ENCODE results near the gene SPTBN5. TPM values are rescaled to one million over a fixed set of nuclear protein-coding genes. Genes with fewer than 3 reads are reported as not detected.

SPTBN5 gene
- total RNA-seq, 1 experiment from 2014 or later = 0.96 TPM

DNA sequence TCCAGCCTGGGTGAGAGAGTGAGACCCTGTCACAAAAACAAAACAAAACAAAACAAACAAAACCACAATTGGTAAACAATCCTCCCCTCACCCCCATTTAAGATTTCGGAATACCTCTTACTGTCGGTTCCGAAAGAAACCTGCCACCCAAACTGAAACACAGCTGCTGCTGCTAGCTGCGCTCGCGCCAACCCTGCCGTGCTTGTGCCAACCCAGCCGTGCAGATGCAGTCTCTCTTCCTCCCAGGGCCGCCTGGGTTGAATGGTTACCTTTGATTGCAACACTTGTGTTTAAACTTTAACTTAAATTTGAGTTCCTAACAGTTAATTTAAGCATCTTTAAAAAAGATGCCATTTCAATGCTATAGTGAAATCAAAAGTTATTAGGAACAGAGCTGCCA, 28.5 kb upstream of the SPTBN5 start:
- DNase-seq (ENCODE audit: low read depth, low spot score) (no peak), ATAC-seq (no peak)
- ChIA-PET CTCF (no interaction called here), POLR2A (no interaction called here), RAD21 (ENCODE audit: low non-redundant PET in 1 of 2, low total read pairs in 2 of 2, uncharacterized antibody in 2 of 2, unreplicated experiment in 2 of 2) (no interaction called here)
- Histone ChIP-seq H3K4me3 (replicated peaks in 1 of 2; ENCODE audit: low read depth in 1 of 2, low read length in 2 of 2) (no peak overlapping the region), H3K4me1 (ENCODE audit: control insufficient read depth in 1 of 2, insufficient read depth in 2 of 2, low read length in 2 of 2) (peaks cover 9 to 23% of the 10 kb centered on the region in 2 experiments), H2AFZ (ENCODE audit: low read depth, low read length, poor library complexity, severe bottlenecking) (no peak overlapping the region), H3K4me2 (ENCODE audit: low read length) (no peak overlapping the region), H3K27ac (ENCODE audit: low read depth, low read length) (no peak overlapping the region), H3K9me3 (ENCODE audit: control insufficient read depth in 1 of 2, insufficient read depth in 1 of 2, low read depth in 1 of 2, low read length in 2 of 2) (no peaks in the 10 kb centered on the region), H4K20me1 (ENCODE audit: insufficient read depth) (no peaks in the 10 kb centered on the region), H3K9ac (ENCODE audit: low read length) (no peak overlapping the region), H3K36me3 (ENCODE audit: control insufficient read depth in 1 of 2, insufficient read depth in 2 of 2, low read length in 2 of 2) (peaks cover 2 to 35% of the 10 kb centered on the region in 2 experiments; a peak in 1 of 4 replicates), H3K79me2 (ENCODE audit: insufficient read depth, low read length) (peaks cover 19% of the 10 kb centered on the region; the same call in 1 of the 2 replicates), H3K27me3 (ENCODE audit: insufficient read depth, low read length) (no peaks in the 10 kb centered on the region), H3K9me2 (ENCODE audit: insufficient read depth) (no peaks in the 10 kb centered on the region)
- TF ChIP-seq, protein P1, sequence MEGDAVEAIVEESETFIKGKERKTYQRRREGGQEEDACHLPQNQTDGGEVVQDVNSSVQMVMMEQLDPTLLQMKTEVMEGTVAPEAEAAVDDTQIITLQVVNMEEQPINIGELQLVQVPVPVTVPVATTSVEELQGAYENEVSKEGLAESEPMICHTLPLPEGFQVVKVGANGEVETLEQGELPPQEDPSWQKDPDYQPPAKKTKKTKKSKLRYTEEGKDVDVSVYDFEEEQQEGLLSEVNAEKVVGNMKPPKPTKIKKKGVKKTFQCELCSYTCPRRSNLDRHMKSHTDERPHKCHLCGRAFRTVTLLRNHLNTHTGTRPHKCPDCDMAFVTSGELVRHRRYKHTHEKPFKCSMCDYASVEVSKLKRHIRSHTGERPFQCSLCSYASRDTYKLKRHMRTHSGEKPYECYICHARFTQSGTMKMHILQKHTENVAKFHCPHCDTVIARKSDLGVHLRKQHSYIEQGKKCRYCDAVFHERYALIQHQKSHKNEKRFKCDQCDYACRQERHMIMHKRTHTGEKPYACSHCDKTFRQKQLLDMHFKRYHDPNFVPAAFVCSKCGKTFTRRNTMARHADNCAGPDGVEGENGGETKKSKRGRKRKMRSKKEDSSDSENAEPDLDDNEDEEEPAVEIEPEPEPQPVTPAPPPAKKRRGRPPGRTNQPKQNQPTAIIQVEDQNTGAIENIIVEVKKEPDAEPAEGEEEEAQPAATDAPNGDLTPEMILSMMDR (IDR thresholded peaks at IDR 0.05 in 2 of 3, conservative IDR thresholded peaks at IDR 0.05 in 1 of 3; ENCODE audit: borderline replicate concordance in 1 of 3, insufficient read depth in 1 of 3, low read depth in 2 of 3, low read length in 2 of 3) = no peak
- no peak for TF ChIP-seq EZH2 (IDR thresholded peaks at IDR 0.05)
- TF ChIP-seq SIN3A (IDR thresholded peaks at IDR 0.05; ENCODE audit: low read depth) = no peak
- TF ChIP-seq ZFX (IDR thresholded peaks at IDR 0.05) = no peak
- no peak for TF ChIP-seq RAD21 (IDR thresholded peaks at IDR 0.05; ENCODE audit: low read depth)
- BruUV-seq (replicated peaks) = no TSS peak
- intact Hi-C loops (cut with micrococcal nuclease) = no loop called here

DNA sequence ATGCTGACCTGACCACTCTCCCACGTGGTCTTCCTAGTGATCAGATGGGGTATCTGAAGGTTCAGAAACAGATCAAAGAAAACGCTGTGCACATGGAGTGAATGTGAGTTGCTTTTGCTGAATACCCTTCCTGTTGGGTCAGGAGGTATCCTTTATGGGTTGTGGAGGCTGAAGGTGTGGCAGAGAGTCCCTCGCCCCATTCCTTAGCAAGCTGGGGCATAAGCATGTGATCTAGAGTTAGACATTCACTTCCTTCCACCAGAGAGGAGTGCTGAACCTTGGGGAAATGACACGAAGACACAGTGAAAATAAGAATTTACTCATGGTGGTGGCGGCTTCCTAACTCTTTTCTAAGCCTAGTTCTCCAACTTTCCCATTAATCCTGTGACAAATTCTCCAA, 27.8 kb upstream of the SPTBN5 start:
- no peak for TF ChIP-seq CBX3 (IDR thresholded peaks at IDR 0.05; ENCODE audit: low read depth)
- TF ChIP-seq YY1 (IDR thresholded peaks at IDR 0.05; ENCODE audit: extremely low read depth, insufficient replicate concordance, low read depth, low read length) = no peak
- TF ChIP-seq FOSL1 (IDR thresholded peaks at IDR 0.05; ENCODE audit: low read depth) = no peak
- TF ChIP-seq, protein P2, sequence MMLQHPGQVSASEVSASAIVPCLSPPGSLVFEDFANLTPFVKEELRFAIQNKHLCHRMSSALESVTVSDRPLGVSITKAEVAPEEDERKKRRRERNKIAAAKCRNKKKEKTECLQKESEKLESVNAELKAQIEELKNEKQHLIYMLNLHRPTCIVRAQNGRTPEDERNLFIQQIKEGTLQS (IDR thresholded peaks at IDR 0.05) = no peak
- no peak for TF ChIP-seq TCF7L2 (IDR thresholded peaks at IDR 0.05; ENCODE audit: borderline replicate concordance, extremely low read depth, insufficient read depth, insufficient read length)
- TF ChIP-seq ZFX (IDR thresholded peaks at IDR 0.05) = no peak
- TF ChIP-seq, protein P1 (IDR thresholded peaks at IDR 0.05 in 2 of 3, conservative IDR thresholded peaks at IDR 0.05 in 1 of 3; ENCODE audit: borderline replicate concordance in 1 of 3, insufficient read depth in 1 of 3, low read depth in 2 of 3, low read length in 2 of 3) = no peak
- no peak for TF ChIP-seq ELF1 (IDR thresholded peaks at IDR 0.05; ENCODE audit: borderline replicate concordance, low read depth)
- TF ChIP-seq CEBPB (IDR thresholded peaks at IDR 0.05; ENCODE audit: low read depth) = no peak
- no peak for TF ChIP-seq SRF (IDR thresholded peaks at IDR 0.05; ENCODE audit: low read depth)
- no peak for TF ChIP-seq POLR2AphosphoS5 (IDR thresholded peaks at IDR 0.05; ENCODE audit: low read depth, low read length)
- TF ChIP-seq RAD21 (IDR thresholded peaks at IDR 0.05; ENCODE audit: low read depth) = no peak
- Histone ChIP-seq H3K4me2 (ENCODE audit: low read length) (no peak overlapping the region), H3K36me3 (ENCODE audit: control insufficient read depth in 1 of 2, insufficient read depth in 2 of 2, low read length in 2 of 2) (peaks cover 2 to 35% of the 10 kb centered on the region in 2 experiments; a peak in 1 of 4 replicates), H3K9ac (ENCODE audit: low read length) (no peak overlapping the region), H3K27ac (ENCODE audit: low read depth, low read length) (no peak overlapping the region), H3K4me3 (replicated peaks in 1 of 2; ENCODE audit: low read depth in 1 of 2, low read length in 2 of 2) (no peak overlapping the region), H3K9me2 (ENCODE audit: insufficient read depth) (no peaks in the 10 kb centered on the region), H3K79me2 (ENCODE audit: insufficient read depth, low read length) (peaks cover 13% of the 10 kb centered on the region; the same call in 1 of the 2 replicates), H3K9me3 (ENCODE audit: control insufficient read depth in 1 of 2, insufficient read depth in 1 of 2, low read depth in 1 of 2, low read length in 2 of 2) (no peaks in the 10 kb centered on the region), H3K4me1 (ENCODE audit: control insufficient read depth in 1 of 2, insufficient read depth in 2 of 2, low read length in 2 of 2) (peaks cover 11 to 26% of the 10 kb centered on the region in 2 experiments), H2AFZ (ENCODE audit: low read depth, low read length, poor library complexity, severe bottlenecking) (no peak overlapping the region), H3K27me3 (ENCODE audit: insufficient read depth, low read length) (no peaks in the 10 kb centered on the region), H4K20me1 (ENCODE audit: insufficient read depth) (no peaks in the 10 kb centered on the region)
- intact Hi-C loops (cut with micrococcal nuclease) = no loop called here
- DNase-seq (ENCODE audit: low read depth, low spot score) (no peak), ATAC-seq (no peak)
- CTCF ChIA-PET = no interaction called here
- RAD21 ChIA-PET (ENCODE audit: low non-redundant PET in 1 of 2, low total read pairs in 2 of 2, uncharacterized antibody in 2 of 2, unreplicated experiment in 2 of 2) = no interaction called here
- POLR2A ChIA-PET = no interaction called here
- no TSS peak for BruUV-seq (replicated peaks)

All from HCT116 (cell line).